ENCODE measurements around the gene UFD1. TPM values are rescaled to one million over a fixed set of nuclear protein-coding genes. Genes with fewer than 3 reads are reported as not detected.
A peak's percentile ranks its signal among the peaks of the same experiment; 100 is the strongest.

The UFD1 gene
- total RNA-seq, 1 experiment from 2014 or later = 62.3 TPM

GRCh38 chr22:19431649-19432132 lies 47.3 kb downstream of the UFD1 start, which contains the start of gene HIRA:
Gene HIRA, minus strand, starts transcription at chr22:19431733. Its CDS starts 257 bp downstream, at chr22:19431476.
- H3K36me3 Mint-ChIP-seq (ENCODE audit: insufficient read depth, unreplicated experiment) = peaks cover 32% of the 10 kb centered on the region
- no peak for TF ChIP-seq CTCF (IDR thresholded peaks at IDR 0.05; ENCODE audit: unreplicated experiment)
- DNase-seq (ENCODE audit: unreplicated experiment) = peak; percentile 74
- peak within 1 kb of the TSS; percentile 91 for H3K27ac Mint-ChIP-seq (ENCODE audit: low read depth, unreplicated experiment)
- H3K4me1 Mint-ChIP-seq (ENCODE audit: insufficient read depth, unreplicated experiment) = peaks cover 16% of the 10 kb centered on the region
- H3K4me3 Mint-ChIP-seq (ENCODE audit: unreplicated experiment) = peak within 1 kb of the TSS; percentile 86
- H3K9me3 Mint-ChIP-seq (ENCODE audit: unreplicated experiment) = no peaks in the 10 kb centered on the region
- no TSS peak for BruUV-seq (replicated peaks)
- H3K27me3 Mint-ChIP-seq (ENCODE audit: insufficient read depth, unreplicated experiment) = no peaks in the 10 kb centered on the region
- intact Hi-C loops (cut with micrococcal nuclease) = loop anchor here (1.0 to 5.0 kb wide), 3 partner anchors 16 to 252 kb away; partner anchors contain the start of gene C22orf39
- CTCF ChIA-PET = interaction anchor here (0.7 to 0.9 kb wide), 2 partner anchors 123 to 195 kb away, joined by 3 read pairs; no protein-coding TSS in a partner anchor
- POLR2A ChIA-PET = interaction anchor here (0.5 to 5.7 kb wide), 24 partner anchors 9 to 648 kb away, joined by 3 to 127 read pairs (median 4); partner anchors contain the start of genes C22orf39, CDC45, CLTCL1 and DGCR2

GRCh38 chr22:19430890-19431541 lies 48.0 kb downstream of the UFD1 start:
- Mint-ChIP-seq H3K4me1 (ENCODE audit: insufficient read depth, unreplicated experiment) (peaks cover 22% of the 10 kb centered on the region), H3K27ac (ENCODE audit: low read depth, unreplicated experiment) (peak overlapping the region; percentile 91), H3K9me3 (ENCODE audit: unreplicated experiment) (no peaks in the 10 kb centered on the region), H3K36me3 (ENCODE audit: insufficient read depth, unreplicated experiment) (peaks cover 26% of the 10 kb centered on the region), H3K4me3 (ENCODE audit: unreplicated experiment) (peak overlapping the region; percentile 86), H3K27me3 (ENCODE audit: insufficient read depth, unreplicated experiment) (no peaks in the 10 kb centered on the region)
- no peak for TF ChIP-seq CTCF (IDR thresholded peaks at IDR 0.05; ENCODE audit: unreplicated experiment)
- POLR2A ChIA-PET = interaction anchor here (0.5 to 5.7 kb wide), 20 partner anchors 8 to 475 kb away, joined by 3 to 127 read pairs (median 4); partner anchors contain the start of genes C22orf39, CDC45, CLTCL1 and DGCR2
- no TSS peak for BruUV-seq (replicated peaks)
- peak; percentile 33 for DNase-seq (ENCODE audit: unreplicated experiment)
- intact Hi-C loops (cut with micrococcal nuclease) = loop anchor here (1.0 to 5.0 kb wide), 2 partner anchors 201 to 252 kb away; no protein-coding TSS in a partner anchor
- CTCF ChIA-PET = interaction anchor here (0.5 to 0.6 kb wide), 2 partner anchors 101 to 122 kb away, joined by 3 read pairs; no protein-coding TSS in a partner anchor

GRCh38 chr22:19429950-19430889 lies 48.8 kb downstream of the UFD1 start:
- Mint-ChIP-seq H3K4me1 (ENCODE audit: insufficient read depth, unreplicated experiment) (peaks cover 22% of the 10 kb centered on the region), H3K27me3 (ENCODE audit: insufficient read depth, unreplicated experiment) (no peaks in the 10 kb centered on the region), H3K36me3 (ENCODE audit: insufficient read depth, unreplicated experiment) (peaks cover 18% of the 10 kb centered on the region), H3K9me3 (ENCODE audit: unreplicated experiment) (no peaks in the 10 kb centered on the region), H3K4me3 (ENCODE audit: unreplicated experiment) (peak overlapping the region; percentile 86), H3K27ac (ENCODE audit: low read depth, unreplicated experiment) (peak overlapping the region; percentile 91)
- ChIA-PET POLR2A (interaction anchor here (0.5 to 5.7 kb wide), 8 partner anchors 9 to 474 kb away, joined by 3 to 127 read pairs (median 4); partner anchors contain the start of genes C22orf39, CDC45, CLTCL1 and UFD1), CTCF (interaction anchor here (0.5 to 0.6 kb wide), 3 partner anchors 102 to 125 kb away, joined by 3 read pairs; no protein-coding TSS in a partner anchor)
- DNase-seq (ENCODE audit: unreplicated experiment) = peak; percentile 54
- intact Hi-C loops (cut with micrococcal nuclease) = loop anchor here (5.0 kb wide), 1 partner anchor 202 kb away; no protein-coding TSS in a partner anchor
- no peak for TF ChIP-seq CTCF (IDR thresholded peaks at IDR 0.05; ENCODE audit: unreplicated experiment)
- BruUV-seq (replicated peaks) = no TSS peak
